Suprapubic skin (tissue), 4 donors: ENCODE data around the gene PIK3IP1. TPM values are rescaled to one million over a fixed set of nuclear protein-coding genes. Genes with fewer than 3 reads are reported as not detected.
A peak's percentile ranks its signal among the peaks of the same experiment; 100 is the strongest.

ENCODE experiments used
- DNase-seq, 2 donors: peaks; one replicate each; pipeline ENCODE4 v3.0.0-alpha.2; 2019; ENCODE audit warnings: low spot score in 2 of 2
- H3K27ac ChIP-seq: fragments of 200-600 bp; sonication (generic); one replicate; pipeline ENCODE4 v1.5.1; 2019
- H3K27me3 ChIP-seq: fragments of 200-600 bp; sonication (generic); one replicate; pipeline ENCODE4 v1.5.1; 2019
- H3K36me3 ChIP-seq: fragments of 200-600 bp; sonication (generic); one replicate; pipeline ENCODE4 v1.5.1; 2019
- H3K4me1 ChIP-seq: fragments of 200-600 bp; sonication (generic); one replicate; pipeline ENCODE4 v1.5.1; 2019
- H3K4me3 ChIP-seq: fragments of 200-600 bp; sonication (generic); one replicate; pipeline ENCODE4 v1.5.1; 2019; ENCODE audit warnings: mild to moderate bottlenecking
- H3K9me3 ChIP-seq: fragments of 200-600 bp; sonication (generic); one replicate; pipeline ENCODE4 v1.5.1; 2019
- CTCF ChIP-seq, 2 donors: fragments of 200-600 bp in 1 of 2; fragments of 450-650 bp in 1 of 2; sonication (generic) in 1 of 2; IDR thresholded peaks; one replicate each; pipeline ENCODE4 v1.5.1; 2016 to 2019; ENCODE audit warnings: antibody characterized with exemption in 2 of 2, mild to moderate bottlenecking in 1 of 2, moderate library complexity in 1 of 2
- EP300 ChIP-seq: sonication (generic); formaldehyde crosslinking; IDR thresholded peaks from one replicate; pipeline ENCODE4 v1.6.1; 2017; ENCODE audit warnings: antibody characterized with exemption
- POLR2A ChIP-seq, 2 donors: fragments of 450-650 bp; IDR thresholded peaks; one replicate each; pipeline ENCODE4 v1.6.1; 2017; ENCODE audit warnings: antibody characterized with exemption in 2 of 2, mild to moderate bottlenecking in 2 of 2, moderate library complexity in 2 of 2
- POLR2AphosphoS5 ChIP-seq, 3 donors: sonication (generic); formaldehyde crosslinking; IDR thresholded peaks; one replicate each; pipeline ENCODE4 v1.6.1; 2017; ENCODE audit warnings: antibody characterized with exemption in 3 of 3
- WGBS: methylation state at CpG from one replicate; pipeline ENCODE4 v1.1.5; 2018; 5-methylcytosine and 5-hydroxymethylcytosine counted together
- total RNA-seq, 4 donors: library from RNA; depleted of rRNA; stranded (reverse); fragments of >200 nt; gene quantifications; one replicate each; pipeline ENCODE4 v1.1.0, GENCODE V29; 2016

PIK3IP1 gene, protein sequence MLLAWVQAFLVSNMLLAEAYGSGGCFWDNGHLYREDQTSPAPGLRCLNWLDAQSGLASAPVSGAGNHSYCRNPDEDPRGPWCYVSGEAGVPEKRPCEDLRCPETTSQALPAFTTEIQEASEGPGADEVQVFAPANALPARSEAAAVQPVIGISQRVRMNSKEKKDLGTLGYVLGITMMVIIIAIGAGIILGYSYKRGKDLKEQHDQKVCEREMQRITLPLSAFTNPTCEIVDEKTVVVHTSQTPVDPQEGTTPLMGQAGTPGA
- 100 to 1,000 TPM in 1 of 4 donors, 10 to 100 TPM in 3; 40.7 to 126 (median 64.4) TPM for total RNA-seq

DNA sequence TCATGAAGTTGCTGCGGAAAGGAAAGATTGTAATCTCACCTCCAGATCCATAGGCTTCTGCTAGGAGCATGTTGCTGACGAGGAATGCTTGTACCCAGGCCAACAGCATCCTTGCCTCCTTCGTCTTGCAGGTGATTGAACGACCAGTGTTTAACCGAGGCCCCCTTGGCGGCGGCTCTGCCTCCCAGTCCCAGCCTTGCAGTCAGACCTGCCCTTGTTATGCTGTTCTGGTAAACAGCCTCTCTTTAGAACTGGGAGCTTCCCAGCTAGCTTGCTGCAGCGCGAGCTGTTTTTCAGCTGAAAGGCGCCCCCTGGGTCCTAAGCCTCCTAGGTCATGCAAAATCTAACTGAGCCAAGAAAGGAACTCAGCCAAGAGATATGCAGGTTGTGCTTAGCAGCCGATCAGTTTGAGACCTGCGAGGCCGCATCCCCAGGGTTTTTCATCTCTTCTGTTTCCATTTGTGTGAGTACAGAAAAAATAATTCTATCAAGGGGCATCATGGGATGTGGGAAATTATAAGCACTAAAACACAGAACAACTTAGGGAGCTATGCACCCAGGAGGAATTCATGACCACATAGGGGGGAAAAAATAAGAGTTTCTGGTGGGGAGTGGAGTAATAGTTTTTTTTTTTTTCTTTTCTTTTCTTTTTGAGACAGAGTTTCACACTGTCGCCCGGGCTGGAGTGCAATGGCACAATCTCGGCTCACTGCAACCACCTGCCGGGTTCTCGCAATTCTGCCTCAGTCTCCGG is at the start of gene PIK3IP1:
TSS of gene PIK3IP1 (minus strand) at position 253 of the 754 bp plus-strand sequence. CDS start at position 109, 144 bp downstream.
- H3K9me3 ChIP-seq, result no peaks in the 10 kb centered on the region
- no peaks in the 10 kb centered on the region for H3K27me3 ChIP-seq
- H3K4me1 ChIP-seq, result peaks cover 67% of the 10 kb centered on the region
- peaks cover 21% of the 10 kb centered on the region for H3K36me3 ChIP-seq
- H3K27ac ChIP-seq, result peak within 1 kb of the TSS; percentile 95
- H3K4me3 ChIP-seq, result peak within 1 kb of the TSS; percentile 62
- WGBS, result 23% methylated on average over 17 of the region's 19 CpGs
- DNase-seq, result peak; percentile 92 to 93
- TF ChIP-seq EP300 (no peak), POLR2AphosphoS5 (IDR thresholded peaks at IDR 0.05) (peak; percentile 61 to 93 (median 84)), POLR2A (IDR thresholded peaks at IDR 0.05) (peak in 1 of 2 donors; percentile 91), CTCF (IDR thresholded peaks at IDR 0.05) (peak; percentile 43 to 46)

GRCh38 chr22:31341386-31342088 is 49.2 kb upstream of the PIK3IP1 start:
- TF ChIP-seq EP300 (no peak), POLR2AphosphoS5 (IDR thresholded peaks at IDR 0.05) (no peak), CTCF (IDR thresholded peaks at IDR 0.05) (no peak), POLR2A (IDR thresholded peaks at IDR 0.05) (no peak)
- no peaks in the 10 kb centered on the region for H3K9me3 ChIP-seq
- peaks cover 48% of the 10 kb centered on the region for H3K36me3 ChIP-seq
- no peaks in the 10 kb centered on the region for H3K27me3 ChIP-seq
- no peak overlapping the region for H3K27ac ChIP-seq
- H3K4me3 ChIP-seq, result no peak overlapping the region
- DNase-seq, result no peak
- peaks cover 76% of the 10 kb centered on the region for H3K4me1 ChIP-seq
- 77% methylated on average over 12 of the region's 14 CpGs for WGBS

DNA sequence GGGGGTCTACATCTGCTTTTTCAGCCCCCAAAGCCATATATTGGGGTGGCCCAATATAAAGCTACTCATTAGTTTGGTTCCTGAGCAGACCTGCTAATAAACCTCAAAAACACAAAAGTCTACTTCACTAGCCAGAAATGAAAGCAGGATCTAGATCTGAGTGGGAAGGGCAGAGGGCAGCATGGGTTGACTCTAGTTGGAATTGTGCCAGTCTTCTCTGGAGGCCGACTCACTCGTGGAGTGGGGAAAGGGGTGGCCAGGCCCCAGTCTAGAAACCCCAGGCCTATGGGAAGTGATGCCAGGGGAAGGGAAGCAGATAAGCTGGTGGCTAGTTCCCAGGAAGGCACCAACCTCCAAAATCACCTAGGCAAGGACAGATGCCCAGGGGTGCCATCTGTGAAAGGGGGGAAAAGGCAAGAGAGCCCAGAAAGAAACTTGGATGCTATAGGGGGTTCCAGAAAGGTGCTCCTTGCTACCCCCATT is 48.5 kb upstream of the PIK3IP1 start:
- H3K27me3 ChIP-seq, result no peaks in the 10 kb centered on the region
- 10% methylated on average over 2 of the region's 2 CpGs for whole genome bisulfite sequencing
- no peak overlapping the region for H3K4me3 ChIP-seq
- peaks cover 48% of the 10 kb centered on the region for H3K36me3 ChIP-seq
- no peak overlapping the region for H3K27ac ChIP-seq
- DNase-seq, result no peak
- TF ChIP-seq CTCF (IDR thresholded peaks at IDR 0.05) (no peak), EP300 (no peak), POLR2A (IDR thresholded peaks at IDR 0.05) (no peak), POLR2AphosphoS5 (IDR thresholded peaks at IDR 0.05) (no peak)
- no peaks in the 10 kb centered on the region for H3K9me3 ChIP-seq
- H3K4me1 ChIP-seq, result peaks cover 73% of the 10 kb centered on the region

- peaks cover 70% of the 10 kb centered on the region for H3K4me1 ChIP-seq
- peaks cover 50% of the 10 kb centered on the region for H3K36me3 ChIP-seq
- no peak for TF ChIP-seq POLR2AphosphoS5 (IDR thresholded peaks at IDR 0.05)
- TF ChIP-seq CTCF (IDR thresholded peaks at IDR 0.05), result no peak
- TF ChIP-seq EP300, result no peak
- TF ChIP-seq POLR2A (IDR thresholded peaks at IDR 0.05), result no peak
- no peak overlapping the region for H3K4me3 ChIP-seq
- H3K27me3 ChIP-seq, result no peaks in the 10 kb centered on the region
- 95% methylated on average over 6 of the region's 6 CpGs for WGBS
- no peak overlapping the region for H3K27ac ChIP-seq
- no peaks in the 10 kb centered on the region for H3K9me3 ChIP-seq
- DNase-seq, result no peak
These were observed 48.1 kb upstream of the PIK3IP1 start for GRCh38 chr22:31340360-31340759.
